A172 (cell line): ENCODE measurements around the gene MTARC1. TPM values are rescaled to one million over a fixed set of nuclear protein-coding genes. Genes with fewer than 3 reads are reported as not detected.
A peak's percentile ranks its signal among the peaks of the same experiment; 100 is the strongest.

Source experiments
- DNase-seq: peaks from one replicate; pipeline ENCODE4 v3.0.0-alpha.2; 2015; ENCODE audit warnings: low spot score
- total RNA-seq: library from RNA; depleted of rRNA; stranded (reverse); fragments of >200 nt; shearing (Covaris generic); gene quantifications from 2 replicates; pipeline ENCODE4 v1.2.3, GENCODE V29; 2014

MTARC1 gene
- total RNA-seq, 1 experiment from 2014 or later, result not detected

DNA sequence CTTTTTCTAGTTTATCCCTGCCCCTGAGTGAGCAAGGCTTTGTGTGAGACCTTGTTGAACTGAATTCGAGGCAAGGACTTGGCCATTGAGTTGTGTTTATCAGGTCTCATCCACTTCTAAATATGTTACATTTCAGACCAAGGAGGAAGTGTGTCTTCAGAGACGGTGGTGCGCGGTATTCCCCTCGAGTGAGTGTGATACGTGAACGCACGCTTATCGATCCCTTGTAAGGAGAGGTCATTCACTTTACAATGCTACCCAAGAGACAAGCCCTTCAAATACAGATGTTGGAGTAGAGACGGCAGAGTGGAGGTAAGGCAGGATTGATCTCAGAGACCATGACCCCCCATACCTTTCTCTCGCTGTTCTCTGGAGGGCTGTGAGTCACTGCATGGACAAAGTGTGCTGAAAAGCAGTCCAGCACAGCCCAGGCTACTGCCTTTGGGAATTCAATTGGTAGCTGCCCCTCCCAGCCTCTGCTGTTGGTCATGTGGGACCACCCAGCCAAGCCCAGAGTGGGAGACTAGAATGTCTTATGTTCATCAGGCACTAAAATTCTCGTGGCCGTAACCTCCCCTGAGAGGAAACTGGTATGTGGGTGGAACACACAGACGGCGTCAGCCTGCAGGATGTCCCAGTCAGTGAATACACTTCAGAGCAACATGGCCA, 16.3 kb upstream of the MTARC1 start:
- DNase-seq, result no peak

DNA sequence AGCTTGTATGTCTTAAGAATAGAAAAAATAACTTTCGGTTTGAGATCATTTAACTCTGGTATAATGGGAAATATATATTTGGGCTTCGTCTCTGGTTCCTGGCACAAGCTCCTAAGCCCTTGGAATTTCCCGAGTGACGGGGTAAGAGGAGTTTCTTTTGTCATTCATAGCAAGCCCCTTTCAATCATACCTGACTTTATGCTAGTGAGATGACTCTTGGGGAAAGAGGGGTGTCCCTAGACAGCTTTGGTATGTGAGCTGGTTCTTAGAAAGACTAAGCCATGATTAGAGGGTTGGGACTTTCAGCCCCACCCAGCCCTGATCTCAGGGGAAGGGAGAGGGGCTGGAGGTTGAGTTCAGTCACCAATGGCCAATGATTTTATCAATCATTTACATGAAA, 13.9 kb upstream of the MTARC1 start:
- DNase-seq, result no peak

GRCh38 chr1:220775240-220775853, 11.4 kb upstream of the MTARC1 start:
- DNase-seq, result peak; percentile 16

- no peak for DNase-seq
Observed at GRCh38 chr1:220776254-220776653, 10.5 kb upstream of the MTARC1 start.

GRCh38 chr1:220776720-220777326, 9.9 kb upstream of the MTARC1 start:
- DNase-seq, result peak; percentile 59

GRCh38 chr1:220783453-220783852, 3.3 kb upstream of the MTARC1 start:
- no peak for DNase-seq

GRCh38 chr1:220784751-220785150, 2.0 kb upstream of the MTARC1 start:
- no peak for DNase-seq

GRCh38 chr1:220785166-220786056, 1.3 kb upstream of the MTARC1 start:
- DNase-seq, result no peak

DNA sequence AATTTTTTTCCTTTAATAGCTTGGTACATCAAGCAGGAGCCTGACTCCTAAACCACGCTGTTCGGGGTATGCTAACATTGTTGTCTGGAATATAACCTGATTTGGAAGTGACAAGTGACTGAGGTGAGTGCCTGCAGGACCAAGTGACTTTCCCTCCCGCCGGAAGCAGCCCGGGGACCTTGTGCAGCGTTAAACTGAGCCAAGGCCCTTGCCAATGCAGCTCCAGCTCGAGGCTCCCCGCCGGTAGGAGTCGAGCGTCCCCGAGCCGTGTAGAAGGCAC, 716 bp upstream of the MTARC1 start:
- DNase-seq, result no peak

DNA sequence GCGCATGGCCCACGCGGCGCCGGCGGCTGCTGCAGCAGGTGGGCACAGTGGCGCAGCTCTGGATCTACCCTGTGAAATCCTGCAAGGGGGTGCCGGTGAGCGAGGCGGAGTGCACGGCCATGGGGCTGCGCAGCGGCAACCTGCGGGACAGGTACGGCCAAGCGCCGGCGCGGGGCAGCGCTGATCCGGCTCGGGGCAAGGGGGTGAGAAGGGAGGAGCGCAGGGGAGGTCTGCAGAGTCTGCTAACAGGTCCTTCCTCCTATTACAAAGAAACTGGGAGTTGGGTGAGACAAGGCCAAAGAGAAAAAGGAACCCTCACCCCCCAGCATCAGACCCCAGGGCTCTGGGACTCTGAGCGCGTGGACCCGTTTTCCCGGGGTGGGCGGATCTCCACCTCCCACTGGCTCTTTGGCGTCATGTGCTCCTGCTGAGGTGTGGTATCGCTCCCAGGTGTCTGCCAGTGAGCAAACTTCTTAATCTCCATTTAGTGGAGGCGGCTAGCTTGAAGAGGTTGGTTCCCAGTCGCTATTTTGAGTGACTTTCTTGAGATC, 431 bp downstream of the MTARC1 start:
- DNase-seq, result no peak

DNA sequence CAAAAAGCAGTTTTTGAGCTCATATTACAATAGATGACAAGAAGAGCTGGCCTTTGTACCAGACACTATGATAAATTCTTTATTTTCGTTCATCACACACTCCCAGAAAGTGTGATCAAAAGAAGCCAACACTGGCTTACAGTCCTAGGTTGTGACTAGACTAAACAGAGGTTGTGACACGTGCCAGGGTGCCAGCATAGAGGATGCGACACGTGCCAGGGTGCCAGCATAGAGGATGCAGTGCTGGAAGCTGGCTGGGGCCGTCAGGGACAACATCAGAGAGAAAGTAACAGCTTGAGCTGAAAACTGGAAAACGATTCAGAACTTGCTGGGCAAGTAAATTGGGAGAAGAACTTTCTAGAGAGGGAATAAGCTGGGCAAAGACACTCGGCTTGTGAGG, 2.2 kb downstream of the MTARC1 start:
- no peak for DNase-seq

DNA sequence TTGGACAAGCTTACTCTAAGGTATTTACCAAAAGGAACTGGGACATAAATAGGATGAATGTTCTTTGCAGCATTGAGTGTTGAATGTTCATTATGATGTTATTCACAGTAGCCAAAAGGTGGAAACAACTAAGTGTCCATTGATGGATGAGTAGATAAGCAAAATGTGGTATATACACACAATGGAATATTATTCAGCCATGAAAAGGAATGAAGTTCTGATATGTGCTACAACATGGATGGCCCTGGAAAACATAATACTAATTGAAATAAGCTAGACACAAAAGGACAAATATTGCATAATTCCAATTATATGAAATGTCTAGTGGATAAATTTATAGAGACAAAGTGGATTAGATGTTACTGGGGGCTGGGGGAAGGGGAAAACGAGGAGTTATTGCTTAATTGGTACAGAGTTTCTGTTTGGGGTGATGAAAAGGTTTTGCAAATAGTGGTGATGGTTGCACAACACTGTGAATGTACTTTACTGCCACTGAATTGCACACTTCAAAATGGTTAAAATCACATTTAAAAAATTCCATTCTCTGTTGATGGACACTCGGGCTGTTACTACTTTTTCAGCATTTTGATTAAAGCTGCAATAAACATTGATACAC, 2.9 kb downstream of the MTARC1 start:
- no peak for DNase-seq

- DNase-seq, result no peak
Observed at GRCh38 chr1:220791285-220791684, 4.6 kb downstream of the MTARC1 start.

- DNase-seq, result no peak
Observed at GRCh38 chr1:220791956-220792355, 5.2 kb downstream of the MTARC1 start.

- DNase-seq, result no peak
Observed at GRCh38 chr1:220796530-220796929, 9.8 kb downstream of the MTARC1 start.

- DNase-seq, result no peak
Observed at GRCh38 chr1:220797044-220797443, 10.3 kb downstream of the MTARC1 start.

GRCh38 chr1:220797553-220797952, 10.8 kb downstream of the MTARC1 start:
- peak; percentile 38 for DNase-seq

GRCh38 chr1:220798338-220798737, 11.6 kb downstream of the MTARC1 start:
- no peak for DNase-seq

DNA sequence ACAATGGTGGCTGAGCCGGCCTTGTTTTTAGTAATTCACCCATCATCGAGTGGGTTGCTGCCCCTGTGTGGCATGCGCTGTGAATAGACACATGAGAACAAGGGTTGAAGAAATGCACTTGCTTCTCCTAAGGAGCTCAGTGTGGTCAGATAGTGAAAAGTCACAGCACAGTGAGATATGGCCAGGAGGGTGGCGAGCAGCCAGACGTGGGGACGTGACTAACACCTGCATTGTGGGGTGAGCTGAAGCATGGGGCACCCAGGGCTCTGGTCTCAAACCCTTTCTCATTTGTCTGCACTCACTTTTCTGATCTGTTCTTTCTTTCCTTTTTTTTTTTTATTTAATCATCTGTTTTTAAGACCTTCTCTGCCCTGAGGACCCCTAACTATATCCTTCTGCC, 13.5 kb downstream of the MTARC1 start:
- DNase-seq, result no peak

DNA sequence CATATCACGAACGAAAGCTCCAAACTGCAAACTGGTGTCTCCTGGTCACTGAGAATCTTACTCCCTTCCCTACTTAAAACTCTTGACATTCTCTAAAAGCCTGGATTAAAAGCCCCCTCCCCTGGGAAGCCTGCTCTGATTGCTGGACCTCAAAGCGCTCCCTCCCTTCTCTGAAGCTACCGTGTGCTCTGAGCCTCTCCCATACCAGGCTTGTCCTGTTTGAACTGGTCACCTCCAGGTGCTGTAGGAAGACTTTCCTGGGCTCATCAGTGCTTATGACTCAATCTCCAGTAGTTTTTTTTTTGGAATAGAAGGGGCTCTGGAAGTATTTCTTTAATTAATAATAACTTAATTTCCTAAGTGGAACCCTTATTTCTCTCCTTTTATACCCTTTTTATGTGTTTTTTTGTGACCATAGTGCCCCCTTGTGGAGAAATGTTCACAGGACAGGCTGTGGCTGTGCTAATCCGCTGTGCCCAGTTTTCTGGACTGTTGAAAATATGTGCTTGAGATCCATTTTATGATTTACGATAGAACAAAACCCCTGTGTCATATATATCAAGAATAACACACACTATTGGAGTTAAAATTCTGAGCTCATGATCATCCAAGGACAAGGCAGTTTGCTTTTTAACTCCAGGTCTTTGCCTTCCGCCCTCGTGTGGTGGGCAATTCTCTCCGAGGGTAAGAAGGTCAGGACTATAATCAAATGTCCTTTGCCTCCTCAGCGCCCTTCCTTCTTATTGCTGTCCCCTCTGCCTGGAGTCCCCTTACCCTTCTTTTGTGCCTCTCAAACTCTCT, 16.9 kb downstream of the MTARC1 start:
- DNase-seq, result no peak

GRCh38 chr1:220804202-220804586, 17.5 kb downstream of the MTARC1 start:
- DNase-seq, result no peak
